Rectal smooth muscle tissue (tissue), 1 donor: ENCODE results near the gene VRTN.
"Not testable (repeated sequence)": the region's sequence is repeated elsewhere in the genome, so short reads cannot be mapped to it uniquely, and the experiment has no call there.

Source experiments
- H3K27ac ChIP-seq: one replicate; pipeline ENCODE4 v1.7.0; 2013; ENCODE audit warnings: low read depth, low read length, inconsistent platforms
- H3K27me3 ChIP-seq: one replicate; pipeline ENCODE4 v1.7.0; 2013; ENCODE audit warnings: low read length; ENCODE audit not compliant: control insufficient read depth, insufficient read depth
- H3K36me3 ChIP-seq: one replicate; pipeline ENCODE4 v1.7.0; 2013; ENCODE audit warnings: low read length; ENCODE audit not compliant: control insufficient read depth, insufficient read depth
- H3K4me1 ChIP-seq: one replicate; pipeline ENCODE4 v1.7.0; 2013; ENCODE audit warnings: low read length; ENCODE audit not compliant: control insufficient read depth, insufficient read depth
- H3K4me3 ChIP-seq: one replicate; pipeline ENCODE4 v1.7.0; 2013; ENCODE audit warnings: low read length
- H3K9ac ChIP-seq: one replicate; pipeline ENCODE4 v1.7.0; 2013; ENCODE audit warnings: low read length

The VRTN gene

GRCh38 chr14:74356892-74357575 is 8.8 kb downstream of the VRTN start:
- Histone ChIP-seq H3K4me1 (no peaks in the 10 kb centered on the region), H3K27me3 (no peaks in the 10 kb centered on the region), H3K27ac (no peak overlapping the region), H3K36me3 (no peaks in the 10 kb centered on the region), H3K4me3 (no peak overlapping the region), H3K9ac (no peak overlapping the region)

- Histone ChIP-seq H3K4me3 (no peak overlapping the region), H3K27ac (no peak overlapping the region), H3K27me3 (no peaks in the 10 kb centered on the region)
Observed at GRCh38 chr14:74357585-74357984, 9.3 kb downstream of the VRTN start.

GRCh38 chr14:74358176-74358829 is 10.0 kb downstream of the VRTN start:
- H3K4me3 ChIP-seq = no peak overlapping the region
- no peaks in the 10 kb centered on the region for H3K27me3 ChIP-seq
- no peaks in the 10 kb centered on the region for H3K4me1 ChIP-seq
- H3K9ac ChIP-seq = no peak overlapping the region
- no peaks in the 10 kb centered on the region for H3K36me3 ChIP-seq
- no peak overlapping the region for H3K27ac ChIP-seq

More at GRCh38 chr14:74357585-74357984, 9.3 kb downstream of the VRTN start:
- Histone ChIP-seq H3K36me3 (no peaks in the 10 kb centered on the region), H3K9ac (no peak overlapping the region), H3K4me1 (no peaks in the 10 kb centered on the region)

GRCh38 chr14:74360163-74360562 is 11.9 kb downstream of the VRTN start:
- Histone ChIP-seq H3K9ac (no peak overlapping the region), H3K27me3 (no peaks in the 10 kb centered on the region), H3K27ac (no peak overlapping the region), H3K4me1 (no peaks in the 10 kb centered on the region), H3K4me3 (no peak overlapping the region), H3K36me3 (no peaks in the 10 kb centered on the region)

GRCh38 chr14:74362361-74362915 is 14.2 kb downstream of the VRTN start:
- no peak overlapping the region for H3K9ac ChIP-seq
- H3K27ac ChIP-seq = no peak overlapping the region
- H3K36me3 ChIP-seq = no peaks in the 10 kb centered on the region
- no peak overlapping the region for H3K4me3 ChIP-seq
- no peaks in the 10 kb centered on the region for H3K27me3 ChIP-seq
- H3K4me1 ChIP-seq = no peaks in the 10 kb centered on the region

- H3K27ac ChIP-seq = no peak overlapping the region
- no peak overlapping the region for H3K4me3 ChIP-seq
- no peaks in the 10 kb centered on the region for H3K36me3 ChIP-seq
- no peak overlapping the region for H3K9ac ChIP-seq
- H3K27me3 ChIP-seq = no peaks in the 10 kb centered on the region
- H3K4me1 ChIP-seq = no peaks in the 10 kb centered on the region
Observed at GRCh38 chr14:74364271-74364880, 16.1 kb downstream of the VRTN start.

- no peak overlapping the region for H3K9ac ChIP-seq
- H3K27me3 ChIP-seq = no peaks in the 10 kb centered on the region
- no peak overlapping the region for H3K4me3 ChIP-seq
- H3K4me1 ChIP-seq = no peaks in the 10 kb centered on the region
- no peak overlapping the region for H3K27ac ChIP-seq
- no peaks in the 10 kb centered on the region for H3K36me3 ChIP-seq
Observed at GRCh38 chr14:74368026-74368425, 19.8 kb downstream of the VRTN start.

GRCh38 chr14:74368441-74368840 is 20.2 kb downstream of the VRTN start:
- Histone ChIP-seq H3K27ac (no peak overlapping the region), H3K4me3 (no peak overlapping the region), H3K4me1 (no peaks in the 10 kb centered on the region), H3K36me3 (no peaks in the 10 kb centered on the region), H3K27me3 (no peaks in the 10 kb centered on the region), H3K9ac (no peak overlapping the region)

- Histone ChIP-seq H3K27me3 (no peaks in the 10 kb centered on the region), H3K9ac (no peak overlapping the region), H3K4me1 (no peaks in the 10 kb centered on the region), H3K4me3 (no peak overlapping the region), H3K27ac (no peak overlapping the region), H3K36me3 (no peaks in the 10 kb centered on the region)
Observed at GRCh38 chr14:74377976-74378690, 29.9 kb downstream of the VRTN start.

GRCh38 chr14:74380172-74380571 is 31.9 kb downstream of the VRTN start:
- Histone ChIP-seq H3K9ac (no peak overlapping the region), H3K4me3 (no peak overlapping the region), H3K27me3 (no peaks in the 10 kb centered on the region), H3K4me1 (no peaks in the 10 kb centered on the region), H3K27ac (no peak overlapping the region), H3K36me3 (no peaks in the 10 kb centered on the region)

- Histone ChIP-seq H3K4me1 (no peaks in the 10 kb centered on the region), H3K36me3 (no peaks in the 10 kb centered on the region), H3K4me3 (no peak overlapping the region), H3K27me3 (no peaks in the 10 kb centered on the region), H3K27ac (no peak overlapping the region), H3K9ac (no peak overlapping the region)
Observed at GRCh38 chr14:74380845-74381244, 32.6 kb downstream of the VRTN start.

- H3K4me1 ChIP-seq, H3K27ac ChIP-seq, H3K36me3 ChIP-seq: not testable (repeated sequence)
Observed at GRCh38 chr14:74381571-74381970, 33.3 kb downstream of the VRTN start.

More at GRCh38 chr14:74381571-74381970, 33.3 kb downstream of the VRTN start:
- not testable (repeated sequence) for H3K4me3 ChIP-seq, H3K9ac ChIP-seq, H3K27me3 ChIP-seq
